ENCODE data around the gene HRK.
"Not testable (repeated sequence)": the region's sequence is repeated elsewhere in the genome, so short reads cannot be mapped to it uniquely, and the experiment has no call there.

Gene HRK

GRCh38 chr12:116821291-116821690, 60.0 kb downstream of the HRK start:
- in situ Hi-C loops (cut with MboI; ENCODE audit: low sequenced_read_pairs): no loop called here

DNA sequence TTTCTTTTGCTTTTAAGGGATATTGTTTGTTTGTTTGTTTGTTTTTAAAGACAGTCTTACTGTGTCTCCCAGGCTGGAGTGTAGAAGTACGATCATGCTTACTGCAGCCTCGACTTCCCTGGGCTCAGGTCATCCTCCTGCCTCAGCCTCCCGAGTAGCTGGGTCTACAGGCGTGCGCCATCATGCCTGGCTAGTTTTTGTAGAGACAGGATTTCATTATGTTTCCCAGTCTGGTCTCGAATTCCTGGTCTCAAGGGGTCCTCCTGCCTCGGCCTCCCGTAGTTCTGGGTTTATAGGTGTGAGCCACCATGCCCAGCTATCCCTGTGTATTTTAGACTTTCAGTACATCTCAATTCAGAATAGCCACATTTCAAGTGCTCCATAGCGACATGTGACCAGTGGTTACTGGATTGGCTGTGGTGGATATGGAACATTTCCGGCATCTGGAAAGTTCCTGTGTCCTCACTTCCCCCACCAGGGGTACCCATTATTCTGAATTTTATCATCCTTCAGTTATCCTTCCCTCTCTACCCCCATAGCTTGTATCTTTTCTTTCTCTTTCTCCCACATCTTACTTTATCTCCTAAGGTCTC, 61.1 kb downstream of the HRK start:
- in situ Hi-C loops (cut with MboI; ENCODE audit: low sequenced_read_pairs): no loop called here

DNA sequence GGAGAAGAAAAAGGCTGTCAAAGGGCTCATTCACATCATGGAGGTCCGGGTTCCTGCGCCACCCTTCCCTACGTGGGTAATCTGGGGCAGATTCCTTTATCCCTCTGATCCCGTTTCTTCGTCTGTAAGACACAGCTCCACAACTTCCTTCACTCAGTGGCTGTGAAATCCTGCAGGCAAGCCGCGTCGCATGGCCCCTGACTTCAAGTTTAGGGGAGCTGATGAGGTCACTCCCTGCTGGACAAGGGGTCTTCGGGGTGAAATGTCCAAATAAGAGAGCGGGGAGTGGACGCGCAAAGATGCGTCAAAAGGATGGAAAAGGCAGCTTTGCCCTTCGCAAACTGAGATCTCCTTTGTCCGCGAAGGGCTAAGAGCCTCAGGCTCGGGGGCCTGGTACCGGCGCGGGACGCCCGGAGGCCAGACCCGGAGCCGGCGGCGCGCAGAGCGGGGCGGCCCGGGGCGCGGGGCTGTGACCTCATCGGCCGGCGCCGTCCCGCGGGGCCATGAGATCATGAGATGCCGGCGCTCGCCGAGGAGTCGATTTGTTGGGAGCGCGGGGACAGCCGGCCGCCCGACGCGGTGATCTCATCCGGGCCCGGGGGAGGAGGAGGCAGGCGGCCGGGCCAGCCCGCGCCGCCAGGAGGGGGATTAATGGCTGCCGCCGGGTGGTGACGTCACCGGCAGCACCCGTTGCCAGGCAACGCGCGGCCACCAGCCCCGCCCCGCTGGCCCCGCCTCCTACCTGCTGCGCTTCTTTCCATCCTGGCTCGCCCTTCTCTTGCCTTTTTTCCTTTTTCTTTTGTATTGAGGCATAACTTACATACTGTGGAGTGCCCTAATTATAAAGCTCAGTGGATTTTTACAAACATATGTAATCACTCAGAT, 62.1 kb downstream of the HRK start:
- in situ Hi-C loops (cut with MboI; ENCODE audit: low sequenced_read_pairs): no loop called here

DNA sequence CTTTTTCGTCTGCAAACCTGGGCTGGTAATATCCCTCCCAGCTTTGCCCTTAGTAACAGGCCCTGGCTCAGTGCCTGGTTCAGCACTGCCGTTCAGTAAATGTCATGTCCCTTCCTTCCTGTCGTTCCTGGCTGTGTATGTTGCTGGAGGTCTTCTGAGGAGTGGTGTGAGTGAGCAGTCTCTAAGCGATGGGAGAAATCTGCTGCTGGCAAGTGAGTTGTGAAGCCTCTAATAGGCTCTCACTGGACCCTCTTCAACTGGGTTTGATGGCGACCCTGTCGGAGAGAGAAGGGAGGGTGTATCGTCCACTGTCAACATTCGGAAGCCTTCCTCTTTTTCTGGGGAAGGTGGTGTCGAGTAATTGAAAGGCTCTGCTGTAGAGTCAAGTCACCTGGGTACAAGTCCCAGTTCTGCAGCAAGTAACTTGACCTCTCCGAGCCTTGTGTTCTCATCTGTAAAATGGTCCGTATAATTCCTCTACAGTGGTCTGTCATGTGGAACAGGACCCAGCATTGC, 62.8 kb downstream of the HRK start:
- in situ Hi-C loops (cut with MboI; ENCODE audit: low sequenced_read_pairs): no loop called here

- in situ Hi-C loops (cut with MboI; ENCODE audit: low sequenced_read_pairs): not testable (repeated sequence)
Measured at GRCh38 chr12:116814766-116815165, 66.5 kb downstream of the HRK start.

DNA sequence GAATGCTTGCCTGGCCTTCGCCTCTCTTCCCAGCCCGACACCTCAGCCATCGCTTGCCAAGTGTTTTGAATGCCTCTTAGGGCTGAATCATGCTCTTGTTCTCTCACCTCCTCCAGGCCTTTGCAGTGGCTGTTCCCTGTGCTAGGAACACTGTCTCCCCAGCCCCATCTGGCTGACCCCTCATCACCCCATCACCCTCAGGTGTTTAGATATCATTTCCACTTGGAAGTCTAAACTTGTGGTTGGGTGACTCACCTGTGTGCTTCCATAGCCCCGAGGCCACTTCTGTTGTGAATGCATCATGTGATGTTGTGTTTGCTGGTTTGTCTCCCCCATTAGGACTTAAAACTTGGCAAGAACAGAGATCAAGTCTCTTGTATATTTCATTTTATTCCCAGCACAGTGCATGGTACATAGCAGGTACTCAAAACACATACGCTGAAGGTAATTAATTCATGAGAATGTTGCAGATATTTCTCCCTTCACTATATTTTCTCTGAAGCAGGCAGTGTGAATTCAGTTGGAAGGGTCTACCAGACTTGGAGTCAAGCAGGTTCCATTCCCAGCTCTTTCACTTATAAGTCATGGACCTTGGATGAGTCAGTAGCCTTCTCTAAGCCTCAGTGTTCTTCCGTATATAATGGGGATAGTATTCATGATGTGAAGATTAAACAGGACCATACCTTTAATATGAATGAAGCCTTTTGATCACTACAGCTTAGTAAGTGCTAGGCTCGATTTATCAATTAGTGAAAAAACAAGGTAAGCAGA, 67.8 kb downstream of the HRK start:
- in situ Hi-C loops (cut with MboI; ENCODE audit: low sequenced_read_pairs): no loop called here

GRCh38 chr12:116812238-116812637, 69.0 kb downstream of the HRK start:
- in situ Hi-C loops (cut with MboI; ENCODE audit: low sequenced_read_pairs): no loop called here

- in situ Hi-C loops (cut with MboI; ENCODE audit: low sequenced_read_pairs): no loop called here
Measured at GRCh38 chr12:116808113-116809105, 72.8 kb downstream of the HRK start.

DNA sequence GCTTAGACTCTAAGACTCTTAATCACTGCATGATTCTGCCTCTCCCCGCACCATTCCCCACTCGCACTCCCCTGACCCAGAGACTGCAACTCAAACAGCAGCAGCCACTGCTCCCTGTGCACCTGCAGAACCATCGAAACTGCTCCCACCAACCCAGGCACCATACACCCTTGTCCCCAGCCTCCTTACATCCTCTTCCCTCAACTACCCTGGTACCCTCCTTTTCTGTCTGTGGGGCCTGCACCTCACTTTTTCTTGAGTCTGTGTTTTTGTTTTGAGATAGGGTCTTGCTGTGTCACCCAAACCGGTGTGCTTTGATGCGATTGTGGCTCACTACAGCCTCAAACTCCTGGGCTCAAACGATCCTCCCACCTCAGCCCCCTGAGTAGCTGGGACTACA, 73.7 kb downstream of the HRK start:
- in situ Hi-C loops (cut with MboI; ENCODE audit: low sequenced_read_pairs): no loop called here

GRCh38 chr12:116806845-116807440, 74.3 kb downstream of the HRK start:
- in situ Hi-C loops (cut with MboI; ENCODE audit: low sequenced_read_pairs): no loop called here

Data from HL-60/S4 treated with phorbol 12-myristate 13-acetate at 8.2 ng/mL for 4 days and 3 days (cell line).